ENCODE results near the gene IRF6.

- TF ChIP-seq, protein P1, sequence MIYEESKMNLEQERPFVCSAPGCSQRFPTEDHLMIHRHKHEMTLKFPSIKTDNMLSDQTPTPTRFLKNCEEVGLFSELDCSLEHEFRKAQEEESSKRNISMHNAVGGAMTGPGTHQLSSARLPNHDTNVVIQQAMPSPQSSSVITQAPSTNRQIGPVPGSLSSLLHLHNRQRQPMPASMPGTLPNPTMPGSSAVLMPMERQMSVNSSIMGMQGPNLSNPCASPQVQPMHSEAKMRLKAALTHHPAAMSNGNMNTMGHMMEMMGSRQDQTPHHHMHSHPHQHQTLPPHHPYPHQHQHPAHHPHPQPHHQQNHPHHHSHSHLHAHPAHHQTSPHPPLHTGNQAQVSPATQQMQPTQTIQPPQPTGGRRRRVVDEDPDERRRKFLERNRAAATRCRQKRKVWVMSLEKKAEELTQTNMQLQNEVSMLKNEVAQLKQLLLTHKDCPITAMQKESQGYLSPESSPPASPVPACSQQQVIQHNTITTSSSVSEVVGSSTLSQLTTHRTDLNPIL (CRISPR knock-in tag; IDR thresholded peaks at IDR 0.05; ENCODE audit: low read depth): no peak
- TF ChIP-seq, protein P2, sequence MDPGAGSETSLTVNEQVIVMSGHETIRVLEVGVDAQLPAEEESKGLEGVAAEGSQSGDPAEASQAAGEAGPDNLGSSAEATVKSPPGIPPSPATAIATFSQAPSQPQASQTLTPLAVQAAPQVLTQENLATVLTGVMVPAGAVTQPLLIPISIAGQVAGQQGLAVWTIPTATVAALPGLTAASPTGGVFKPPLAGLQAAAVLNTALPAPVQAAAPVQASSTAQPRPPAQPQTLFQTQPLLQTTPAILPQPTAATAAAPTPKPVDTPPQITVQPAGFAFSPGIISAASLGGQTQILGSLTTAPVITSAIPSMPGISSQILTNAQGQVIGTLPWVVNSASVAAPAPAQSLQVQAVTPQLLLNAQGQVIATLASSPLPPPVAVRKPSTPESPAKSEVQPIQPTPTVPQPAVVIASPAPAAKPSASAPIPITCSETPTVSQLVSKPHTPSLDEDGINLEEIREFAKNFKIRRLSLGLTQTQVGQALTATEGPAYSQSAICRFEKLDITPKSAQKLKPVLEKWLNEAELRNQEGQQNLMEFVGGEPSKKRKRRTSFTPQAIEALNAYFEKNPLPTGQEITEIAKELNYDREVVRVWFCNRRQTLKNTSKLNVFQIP (CRISPR knock-in tag; IDR thresholded peaks at IDR 0.05; ENCODE audit: borderline replicate concordance, low read depth): no peak
- no peak for TF ChIP-seq ZNF565 (CRISPR knock-in tag; conservative IDR thresholded peaks at IDR 0.05; ENCODE audit: low read depth)
- TF ChIP-seq OSR1 (CRISPR knock-in tag; IDR thresholded peaks at IDR 0.05): no peak
Observed at GRCh38 chr1:209815490-209815889, 9.5 kb upstream of the IRF6 start.

All from SK-N-SH treated with all-trans-retinoic acid at 6 μM for 48 hours (cell line).